K562 (cell line): Measurements from ENCODE around the gene CALU. TPM values are rescaled to one million over a fixed set of nuclear protein-coding genes. Genes with fewer than 3 reads are reported as not detected.

ENCODE experiments used
- C11orf30 ChIP-seq: fragments of 450-650 bp; IDR thresholded peaks from 2 replicates; pipeline ENCODE4 v1.6.1; 2016; ENCODE audit warnings: low read depth, mild to moderate bottlenecking
- CBFA2T3 ChIP-seq: fragments of 450-650 bp; IDR thresholded peaks from 2 replicates; pipeline ENCODE4 v1.6.1; 2017
- CTCF ChIP-seq, 3 experiments: IDR thresholded peaks in 2 of 3; conservative IDR thresholded peaks in 1 of 3; 2 replicates each; pipeline ENCODE4 v1.5.1; 2011 to 2012; ENCODE audit warnings: low read length in 3 of 3, mild to moderate bottlenecking in 3 of 3, control low read depth in 2 of 3, improper control_type of control experiment in 1 of 3, inconsistent platforms in 1 of 3, low read depth in 1 of 3, mixed read lengths in 1 of 3, moderate library complexity in 1 of 3; ENCODE audit not compliant: insufficient read depth in 2 of 3
- E2F5 ChIP-seq: sonication (generic); formaldehyde crosslinking; IDR thresholded peaks from 2 replicates; pipeline ENCODE4 v1.8.0; 2022; ENCODE audit warnings: mild to moderate bottlenecking, missing genetic modification reagents
- GTF2F1 ChIP-seq: IDR thresholded peaks from 2 replicates; pipeline ENCODE4 v1.6.1; 2011; ENCODE audit warnings: low read depth, low read length, improper control_type of control experiment
- HLTF ChIP-seq: fragments of 450-650 bp; IDR thresholded peaks from 2 replicates; pipeline ENCODE4 v1.6.1; 2016
- HMG20A ChIP-seq: fragments of 450-650 bp; formaldehyde crosslinking; conservative IDR thresholded peaks from 2 replicates; pipeline ENCODE4 v1.4.0; 2020; ENCODE audit warnings: mild to moderate bottlenecking, mixed read lengths
- PHF8 ChIP-seq: fragments of 200-600 bp; sonication (generic); IDR thresholded peaks from 2 replicates; pipeline ENCODE4 v1.6.1; 2012; ENCODE audit warnings: mixed run types, mild to moderate bottlenecking, inconsistent platforms, low read length, moderate library complexity, borderline replicate concordance
- RBBP5 ChIP-seq: fragments of 200-600 bp; sonication (generic); IDR thresholded peaks from 2 replicates; pipeline ENCODE4 v1.6.1; 2012; ENCODE audit warnings: borderline replicate concordance, mild to moderate bottlenecking, low read length, control low read depth, inconsistent platforms; ENCODE audit not compliant: insufficient read depth, poor library complexity, severe bottlenecking
- SRSF3 ChIP-seq: fragments of 200-400 bp; formaldehyde crosslinking; IDR thresholded peaks from 2 replicates; pipeline ENCODE4 v1.6.1; 2016; ENCODE audit warnings: mild to moderate bottlenecking, low read length, moderate library complexity; ENCODE audit not compliant: insufficient read depth
- THRB ChIP-seq: fragments of 450-650 bp; formaldehyde crosslinking; conservative IDR thresholded peaks from 2 replicates; pipeline ENCODE4 v1.4.0; 2022; ENCODE audit warnings: mild to moderate bottlenecking, missing genetic modification characterization
- XRCC4 ChIP-seq: IDR thresholded peaks from one replicate; pipeline ENCODE4 v1.6.1; 2011; ENCODE audit not compliant: insufficient read depth, insufficient read length; ENCODE audit errors: extremely low read depth
- polyA plus RNA-seq, 8 experiments: library from polyadenylated mRNA; depleted of rRNA in 4 of 8; stranded (reverse) in 5 of 8; unstranded in 3 of 8; fragments of >200 nt; fragmentation: Nextera tagmentation in 2 of 8; fragmentation: Illumina TruSeq in 1 of 8; extraction: Ambion mirVana in 2 of 8; extraction: Trizol in 1 of 8; gene quantifications; 2 replicates each; pipeline versions ENCODE4 v1.2.1 to v1.2.3, GENCODE V29; 2011 to 2014; ENCODE audit warnings: inconsistent platforms in 1 of 8, missing spikeins in 1 of 8
- total RNA-seq, 7 experiments: library from RNA; depleted of rRNA in 6 of 7; stranded (reverse); fragments of >200 nt in 6 of 7; fragmentation: Illumina TruSeq in 2 of 7; extraction: Trizol in 2 of 7; gene quantifications; 2 replicates each; pipeline versions ENCODE4 v1.2.1 to v1.2.3, GENCODE V29; 2011 to 2021; ENCODE audit warnings: low replicate concordance in 1 of 7
- TF ChIP-seq, protein P1 (sequence below): fragments of 250-450 bp; sonication (Bioruptor Pico); IDR thresholded peaks from 2 replicates; pipeline ENCODE4 v1.4.0; 2020; ENCODE audit warnings: mild to moderate bottlenecking, moderate library complexity
- TF ChIP-seq, protein P2 (sequence below), 2 experiments: IDR thresholded peaks; 2 replicates each; pipeline ENCODE4 v1.6.1; 2012; ENCODE audit warnings: improper control_type of control experiment in 2 of 2, low read depth in 2 of 2, low read length in 2 of 2, borderline replicate concordance in 1 of 2
- TF ChIP-seq, protein P3 (sequence below): fragments of 450-650 bp; conservative IDR thresholded peaks from 2 replicates; pipeline ENCODE4 v1.6.1; 2016; ENCODE audit warnings: missing genetic modification characterization, low read depth, mild to moderate bottlenecking, control low read depth, missing compliant biosample characterization
- TF ChIP-seq, protein P4 (sequence below): fragments of 450-650 bp; IDR thresholded peaks from 2 replicates; pipeline ENCODE4 v1.6.1; 2016; ENCODE audit warnings: low read depth, mild to moderate bottlenecking, moderate library complexity

CALU gene
- total and polyA plus RNA-seq, 9 of the 15 experiments (the other 6 are each of a cell fraction or from before 2014, with no cell fraction given) = 166 to 286 (median 215) TPM

DNA sequence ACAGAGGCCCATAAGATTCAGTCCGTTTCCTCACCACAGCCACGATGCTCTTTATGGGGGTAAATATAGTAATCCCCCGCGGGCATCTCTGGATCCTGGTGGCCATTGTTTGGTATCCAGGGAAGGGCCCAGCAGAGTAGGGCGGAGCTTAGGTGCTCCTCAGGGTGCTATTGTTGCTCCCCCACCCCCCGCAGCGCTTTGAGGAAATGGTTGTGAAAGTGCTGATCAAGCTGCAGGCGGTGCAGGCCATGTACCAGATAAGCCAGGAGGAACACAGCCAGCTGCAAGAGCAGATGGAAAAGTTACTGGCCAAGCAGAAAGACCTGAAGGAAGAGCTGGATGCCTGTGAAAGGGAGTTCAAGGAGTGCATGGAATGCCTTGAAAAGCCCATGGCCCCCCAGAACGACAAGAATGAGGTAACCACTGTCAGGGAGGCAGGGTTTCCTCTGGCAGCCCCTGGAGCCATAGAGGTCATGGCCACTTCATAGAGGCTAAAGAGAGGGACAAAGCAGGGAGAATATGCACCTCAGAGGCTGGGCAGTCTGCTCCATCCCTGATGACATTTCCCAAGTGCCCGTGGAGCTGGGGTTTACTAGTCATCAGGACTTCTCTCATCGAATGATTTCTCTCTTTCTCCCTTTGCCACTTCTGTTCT lies 73.5 kb downstream of the CALU start (continued):
- TF ChIP-seq, protein P1, sequence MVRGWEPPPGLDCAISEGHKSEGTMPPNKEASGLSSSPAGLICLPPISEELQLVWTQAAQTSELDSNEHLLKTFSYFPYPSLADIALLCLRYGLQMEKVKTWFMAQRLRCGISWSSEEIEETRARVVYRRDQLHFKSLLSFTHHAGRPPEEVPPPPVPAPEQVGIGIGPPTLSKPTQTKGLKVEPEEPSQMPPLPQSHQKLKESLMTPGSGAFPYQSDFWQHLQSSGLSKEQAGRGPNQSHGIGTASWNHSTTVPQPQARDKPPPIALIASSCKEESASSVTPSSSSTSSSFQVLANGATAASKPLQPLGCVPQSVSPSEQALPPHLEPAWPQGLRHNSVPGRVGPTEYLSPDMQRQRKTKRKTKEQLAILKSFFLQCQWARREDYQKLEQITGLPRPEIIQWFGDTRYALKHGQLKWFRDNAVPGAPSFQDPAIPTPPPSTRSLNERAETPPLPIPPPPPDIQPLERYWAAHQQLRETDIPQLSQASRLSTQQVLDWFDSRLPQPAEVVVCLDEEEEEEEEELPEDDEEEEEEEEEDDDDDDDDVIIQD (CRISPR knock-in tag) = no peak
- TF ChIP-seq SRSF3 (no peak), C11orf30 (peak; percentile 92), CBFA2T3 (peak; percentile 94), XRCC4 (no peak), RBBP5 (no peak), E2F5 (no peak), HMG20A (CRISPR knock-in tag) (no peak), THRB (no peak), HLTF (0 out of 2 replicates have a peak, but pooled peaks have one; percentile 24), GTF2F1 (no peak), CTCF (IDR thresholded peaks at IDR 0.05 in 2 of 3, conservative IDR thresholded peaks at IDR 0.05 in 1 of 3; ENCODE audit: insufficient read depth in 2 of 3, low read depth in 1 of 3, low read length in 3 of 3) (0 out of 6 replicates have a peak, but pooled peaks of 2 of the 3 experiments have one; percentile 1 to 3), PHF8 (no peak; the same call in 1 of the 2 replicates)
- TF ChIP-seq, protein P2, sequence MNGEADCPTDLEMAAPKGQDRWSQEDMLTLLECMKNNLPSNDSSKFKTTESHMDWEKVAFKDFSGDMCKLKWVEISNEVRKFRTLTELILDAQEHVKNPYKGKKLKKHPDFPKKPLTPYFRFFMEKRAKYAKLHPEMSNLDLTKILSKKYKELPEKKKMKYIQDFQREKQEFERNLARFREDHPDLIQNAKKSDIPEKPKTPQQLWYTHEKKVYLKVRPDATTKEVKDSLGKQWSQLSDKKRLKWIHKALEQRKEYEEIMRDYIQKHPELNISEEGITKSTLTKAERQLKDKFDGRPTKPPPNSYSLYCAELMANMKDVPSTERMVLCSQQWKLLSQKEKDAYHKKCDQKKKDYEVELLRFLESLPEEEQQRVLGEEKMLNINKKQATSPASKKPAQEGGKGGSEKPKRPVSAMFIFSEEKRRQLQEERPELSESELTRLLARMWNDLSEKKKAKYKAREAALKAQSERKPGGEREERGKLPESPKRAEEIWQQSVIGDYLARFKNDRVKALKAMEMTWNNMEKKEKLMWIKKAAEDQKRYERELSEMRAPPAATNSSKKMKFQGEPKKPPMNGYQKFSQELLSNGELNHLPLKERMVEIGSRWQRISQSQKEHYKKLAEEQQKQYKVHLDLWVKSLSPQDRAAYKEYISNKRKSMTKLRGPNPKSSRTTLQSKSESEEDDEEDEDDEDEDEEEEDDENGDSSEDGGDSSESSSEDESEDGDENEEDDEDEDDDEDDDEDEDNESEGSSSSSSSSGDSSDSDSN (IDR thresholded peaks at IDR 0.05; ENCODE audit: borderline replicate concordance in 1 of 2, low read depth in 2 of 2, low read length in 2 of 2) = no peak
- TF ChIP-seq, protein P3, sequence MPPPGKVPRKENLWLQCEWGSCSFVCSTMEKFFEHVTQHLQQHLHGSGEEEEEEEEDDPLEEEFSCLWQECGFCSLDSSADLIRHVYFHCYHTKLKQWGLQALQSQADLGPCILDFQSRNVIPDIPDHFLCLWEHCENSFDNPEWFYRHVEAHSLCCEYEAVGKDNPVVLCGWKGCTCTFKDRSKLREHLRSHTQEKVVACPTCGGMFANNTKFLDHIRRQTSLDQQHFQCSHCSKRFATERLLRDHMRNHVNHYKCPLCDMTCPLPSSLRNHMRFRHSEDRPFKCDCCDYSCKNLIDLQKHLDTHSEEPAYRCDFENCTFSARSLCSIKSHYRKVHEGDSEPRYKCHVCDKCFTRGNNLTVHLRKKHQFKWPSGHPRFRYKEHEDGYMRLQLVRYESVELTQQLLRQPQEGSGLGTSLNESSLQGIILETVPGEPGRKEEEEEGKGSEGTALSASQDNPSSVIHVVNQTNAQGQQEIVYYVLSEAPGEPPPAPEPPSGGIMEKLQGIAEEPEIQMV (tag) = no peak
- TF ChIP-seq, protein P4, sequence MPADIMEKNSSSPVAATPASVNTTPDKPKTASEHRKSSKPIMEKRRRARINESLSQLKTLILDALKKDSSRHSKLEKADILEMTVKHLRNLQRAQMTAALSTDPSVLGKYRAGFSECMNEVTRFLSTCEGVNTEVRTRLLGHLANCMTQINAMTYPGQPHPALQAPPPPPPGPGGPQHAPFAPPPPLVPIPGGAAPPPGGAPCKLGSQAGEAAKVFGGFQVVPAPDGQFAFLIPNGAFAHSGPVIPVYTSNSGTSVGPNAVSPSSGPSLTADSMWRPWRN = no peak
